ENCODE data around the gene AGBL1. TPM values are rescaled to one million over a fixed set of nuclear protein-coding genes. Genes with fewer than 3 reads are reported as not detected.
A peak's percentile ranks its signal among the peaks of the same experiment; 100 is the strongest.

AGBL1 gene
- total RNA-seq, 1 donor from 2014 or later: 0.76 TPM

GRCh38 chr15:86743283-86743903, 663.7 kb downstream of the AGBL1 start:
- H3K4me3 Mint-ChIP-seq (ENCODE audit: unreplicated experiment): no peak overlapping the region
- H3K27ac Mint-ChIP-seq (ENCODE audit: unreplicated experiment): no peak overlapping the region
- no peaks in the 10 kb centered on the region for H3K4me1 Mint-ChIP-seq (ENCODE audit: low read depth, unreplicated experiment)
- peaks cover 3% of the 10 kb centered on the region for H3K36me3 Mint-ChIP-seq (ENCODE audit: unreplicated experiment)
- TF ChIP-seq CTCF (IDR thresholded peaks at IDR 0.05; ENCODE audit: partially characterized antibody, unreplicated experiment): peak; percentile 79
- peak; percentile 74 for DNase-seq
- H3K9me3 Mint-ChIP-seq (ENCODE audit: unreplicated experiment): no peaks in the 10 kb centered on the region
- no peaks in the 10 kb centered on the region for H3K27me3 Mint-ChIP-seq (ENCODE audit: unreplicated experiment)

- DNase-seq: no peak
- H3K4me3 Mint-ChIP-seq (ENCODE audit: unreplicated experiment): no peak overlapping the region
- H3K27me3 Mint-ChIP-seq (ENCODE audit: unreplicated experiment): no peaks in the 10 kb centered on the region
- no peak overlapping the region for H3K27ac Mint-ChIP-seq (ENCODE audit: unreplicated experiment)
- no peaks in the 10 kb centered on the region for H3K4me1 Mint-ChIP-seq (ENCODE audit: low read depth, unreplicated experiment)
- H3K9me3 Mint-ChIP-seq (ENCODE audit: unreplicated experiment): no peaks in the 10 kb centered on the region
- no peak for TF ChIP-seq CTCF (IDR thresholded peaks at IDR 0.05; ENCODE audit: partially characterized antibody, unreplicated experiment)
- no peaks in the 10 kb centered on the region for H3K36me3 Mint-ChIP-seq (ENCODE audit: unreplicated experiment)
Measured at GRCh38 chr15:86744198-86744780, 664.6 kb downstream of the AGBL1 start.

GRCh38 chr15:86751116-86751515, 671.4 kb downstream of the AGBL1 start:
- H3K4me3 Mint-ChIP-seq (ENCODE audit: unreplicated experiment): no peak overlapping the region
- TF ChIP-seq CTCF (IDR thresholded peaks at IDR 0.05; ENCODE audit: partially characterized antibody, unreplicated experiment): no peak
- no peaks in the 10 kb centered on the region for H3K27me3 Mint-ChIP-seq (ENCODE audit: unreplicated experiment)
- H3K36me3 Mint-ChIP-seq (ENCODE audit: unreplicated experiment): peaks cover 4% of the 10 kb centered on the region
- H3K4me1 Mint-ChIP-seq (ENCODE audit: low read depth, unreplicated experiment): peaks cover 5% of the 10 kb centered on the region
- no peak overlapping the region for H3K27ac Mint-ChIP-seq (ENCODE audit: unreplicated experiment)
- H3K9me3 Mint-ChIP-seq (ENCODE audit: unreplicated experiment): no peaks in the 10 kb centered on the region
- DNase-seq: no peak

GRCh38 chr15:86754846-86755245, 675.2 kb downstream of the AGBL1 start:
- peaks cover 9% of the 10 kb centered on the region for H3K4me1 Mint-ChIP-seq (ENCODE audit: low read depth, unreplicated experiment)
- no peak for DNase-seq
- H3K27ac Mint-ChIP-seq (ENCODE audit: unreplicated experiment): no peak overlapping the region
- no peak for TF ChIP-seq CTCF (IDR thresholded peaks at IDR 0.05; ENCODE audit: partially characterized antibody, unreplicated experiment)
- H3K27me3 Mint-ChIP-seq (ENCODE audit: unreplicated experiment): no peaks in the 10 kb centered on the region
- H3K9me3 Mint-ChIP-seq (ENCODE audit: unreplicated experiment): no peaks in the 10 kb centered on the region
- no peak overlapping the region for H3K4me3 Mint-ChIP-seq (ENCODE audit: unreplicated experiment)
- peaks cover 4% of the 10 kb centered on the region for H3K36me3 Mint-ChIP-seq (ENCODE audit: unreplicated experiment)

- peaks cover 9% of the 10 kb centered on the region for H3K4me1 Mint-ChIP-seq (ENCODE audit: low read depth, unreplicated experiment)
- H3K27me3 Mint-ChIP-seq (ENCODE audit: unreplicated experiment): no peaks in the 10 kb centered on the region
- TF ChIP-seq CTCF (IDR thresholded peaks at IDR 0.05; ENCODE audit: partially characterized antibody, unreplicated experiment): peak; percentile 8
- H3K27ac Mint-ChIP-seq (ENCODE audit: unreplicated experiment): no peak overlapping the region
- no peak overlapping the region for H3K4me3 Mint-ChIP-seq (ENCODE audit: unreplicated experiment)
- H3K9me3 Mint-ChIP-seq (ENCODE audit: unreplicated experiment): no peaks in the 10 kb centered on the region
- DNase-seq: no peak
- peaks cover 4% of the 10 kb centered on the region for H3K36me3 Mint-ChIP-seq (ENCODE audit: unreplicated experiment)
Measured at GRCh38 chr15:86756688-86757087, 677.0 kb downstream of the AGBL1 start.
